ENCODE data around the gene SWSAP1. TPM values are rescaled to one million over a fixed set of nuclear protein-coding genes. Genes with fewer than 3 reads are reported as not detected.

Gene SWSAP1
- total and polyA plus RNA-seq, 2 of the 8 experiments (the other 6 are each of a cell fraction or from before 2014, with no cell fraction given) = 3.1 to 5.2 TPM

GRCh38 chr19:11364296-11364904, 10.1 kb upstream of the SWSAP1 start (continued):
- TF ChIP-seq HDAC2 (IDR thresholded peaks at IDR 0.05; ENCODE audit: borderline replicate concordance in 1 of 2, low read depth in 2 of 2, low read length in 2 of 2) (no peak), ASH2L (IDR thresholded peaks at IDR 0.05; ENCODE audit: low read length) (no peak), SIX5 (IDR thresholded peaks at IDR 0.05; ENCODE audit: low read depth, low read length) (no peak), KDM4A (IDR thresholded peaks at IDR 0.05; ENCODE audit: low read depth, low read length, severe bottlenecking) (no peak), CEBPB (IDR thresholded peaks at IDR 0.05; ENCODE audit: low read depth, low read length) (no peak), JUND (IDR thresholded peaks at IDR 0.05; ENCODE audit: low read length) (no peak), TCF12 (IDR thresholded peaks at IDR 0.05; ENCODE audit: low read depth, low read length) (no peak), TBP (IDR thresholded peaks at IDR 0.05; ENCODE audit: low read depth, low read length) (no peak)
